Liver (tissue), 9 donors: ENCODE data around the gene CACNA1D. TPM values are rescaled to one million over a fixed set of nuclear protein-coding genes. Genes with fewer than 3 reads are reported as not detected.

Experiments used
- DNase-seq: peaks from one replicate; pipeline ENCODE4 v3.0.0-alpha.2; 2017; ENCODE audit warnings: low spot score
- H3K27ac ChIP-seq, 2 donors: one replicate each; pipeline ENCODE4 v1.7.0; 2013; ENCODE audit warnings: inconsistent platforms in 2 of 2, low read length in 2 of 2, control low read depth in 1 of 2, low read depth in 1 of 2, mild to moderate bottlenecking in 1 of 2
- H3K27me3 ChIP-seq, 4 donors: one replicate each; pipeline versions ENCODE4 v1.6.1 to v1.7.0; 2013; ENCODE audit warnings: low read length in 3 of 4, inconsistent platforms in 1 of 4, mild to moderate bottlenecking in 1 of 4, moderate library complexity in 1 of 4; ENCODE audit not compliant: control insufficient read depth in 4 of 4, insufficient read depth in 4 of 4
- H3K36me3 ChIP-seq, 4 donors: one replicate each; pipeline versions ENCODE4 v1.6.1 to v1.7.0; 2013; ENCODE audit warnings: low read length in 3 of 4, mild to moderate bottlenecking in 3 of 4, low read depth in 1 of 4, moderate library complexity in 1 of 4; ENCODE audit not compliant: control insufficient read depth in 4 of 4, insufficient read depth in 3 of 4
- H3K4me1 ChIP-seq, 4 donors: one replicate each; pipeline versions ENCODE4 v1.6.1 to v1.7.0; 2013; ENCODE audit warnings: low read length in 3 of 4, mild to moderate bottlenecking in 3 of 4, moderate library complexity in 1 of 4; ENCODE audit not compliant: control insufficient read depth in 4 of 4, insufficient read depth in 4 of 4
- H3K4me3 ChIP-seq, 3 donors: one replicate each; pipeline versions ENCODE4 v1.6.1 to v1.7.0; 2013; ENCODE audit warnings: low read length in 3 of 3, control low read depth in 1 of 3, low read depth in 1 of 3, mild to moderate bottlenecking in 1 of 3
- H3K9ac ChIP-seq, 2 donors: one replicate each; pipeline ENCODE4 v1.7.0; 2013; ENCODE audit warnings: low read length in 2 of 2, mild to moderate bottlenecking in 2 of 2, moderate library complexity in 2 of 2, control low read depth in 1 of 2, low read depth in 1 of 2
- H3K9me3 ChIP-seq, 4 donors: one replicate each; pipeline versions ENCODE4 v1.6.1 to v1.7.0; 2013; ENCODE audit warnings: low read length in 3 of 4; ENCODE audit not compliant: control insufficient read depth in 4 of 4
- ATF3 ChIP-seq: IDR thresholded peaks from 2 replicates; pipeline ENCODE4 v1.6.1; 2016; ENCODE audit warnings: antibody characterized with exemption
- CTCF ChIP-seq: fragments of 150-350 bp; IDR thresholded peaks from 2 replicates; pipeline ENCODE4 v1.5.1; 2017; ENCODE audit warnings: improper control_type of control experiment, low read depth, low read length; ENCODE audit not compliant: missing input control
- EGR1 ChIP-seq, 2 donors: IDR thresholded peaks; 2 replicates each; pipeline ENCODE4 v1.6.1; 2016 to 2018; ENCODE audit warnings: antibody characterized with exemption in 2 of 2, low read depth in 2 of 2
- FOXA2 ChIP-seq: IDR thresholded peaks from 2 replicates; pipeline ENCODE4 v1.6.1; 2016; ENCODE audit warnings: antibody characterized with exemption
- HNF4G ChIP-seq: IDR thresholded peaks from 2 replicates; pipeline ENCODE4 v1.6.1; 2016; ENCODE audit warnings: antibody characterized with exemption
- JUND ChIP-seq, 2 donors: IDR thresholded peaks; 2 replicates each; pipeline ENCODE4 v1.6.1; 2016; ENCODE audit warnings: antibody characterized with exemption in 2 of 2
- RAD21 ChIP-seq, 2 donors: IDR thresholded peaks; 2 replicates each; pipeline ENCODE4 v1.6.1; 2016; ENCODE audit warnings: antibody characterized with exemption in 2 of 2, mild to moderate bottlenecking in 2 of 2
- REST ChIP-seq: IDR thresholded peaks from 2 replicates; pipeline ENCODE4 v1.6.1; 2016; ENCODE audit warnings: antibody characterized with exemption, mild to moderate bottlenecking
- RXRA ChIP-seq, 2 donors: IDR thresholded peaks; 2 replicates each; pipeline ENCODE4 v1.6.1; 2017 to 2018; ENCODE audit warnings: antibody characterized with exemption in 2 of 2, mild to moderate bottlenecking in 1 of 2
- SP1 ChIP-seq: IDR thresholded peaks from 2 replicates; pipeline ENCODE4 v1.6.1; 2018; ENCODE audit warnings: antibody characterized with exemption, mild to moderate bottlenecking
- TAF1 ChIP-seq: conservative IDR thresholded peaks from 2 replicates; pipeline ENCODE4 v1.6.1; 2016; ENCODE audit warnings: antibody characterized with exemption, mild to moderate bottlenecking
- YY1 ChIP-seq: IDR thresholded peaks from 2 replicates; pipeline ENCODE4 v1.6.1; 2016; ENCODE audit warnings: antibody characterized with exemption, mild to moderate bottlenecking
- ZBTB33 ChIP-seq: IDR thresholded peaks from 2 replicates; pipeline ENCODE4 v1.6.1; 2016; ENCODE audit warnings: antibody characterized with exemption
- WGBS: extraction: QIAGEN DNeasy Blood & Tissue Kit; methylation state at CpG from one replicate; pipeline ENCODE4 v1.1.7; 2013; 5-methylcytosine and 5-hydroxymethylcytosine counted together
- polyA plus RNA-seq, 2 donors: library from polyadenylated mRNA; stranded (reverse) in 1 of 2; unstranded in 1 of 2; fragments of 200-250 nt in 1 of 2; fragments of >200 nt in 1 of 2; fragmentation: Nextera tagmentation in 1 of 2; extraction: Ambion mirVana in 1 of 2; gene quantifications; one replicate each; pipeline versions ENCODE4 v1.2.1 to v1.2.3, GENCODE V29; 2013 to 2015
- total RNA-seq, 2 donors: library from RNA; depleted of rRNA; stranded (reverse); fragments of >200 nt; gene quantifications; one replicate each; pipeline ENCODE4 v1.2.3, GENCODE V29; 2014
- donor health status: healthy.
- donor health status: healthy.
- donor health status: healthy.
- donor health status: healthy.
- donor health status: healthy.

The CACNA1D gene
- total and polyA plus RNA-seq, 4 donors, result 1.8 to 18.9 (median 3.4) TPM

- TF ChIP-seq EGR1 (IDR thresholded peaks at IDR 0.05; ENCODE audit: low read depth in 2 of 2), result no peak
These were observed 339.3 kb downstream of the CACNA1D start (continued) for GRCh38 chr3:53833700-53834099.

GRCh38 chr3:53834429-53835095 is 340.2 kb downstream of the CACNA1D start:
- no peak overlapping the region for H3K9ac ChIP-seq
- H3K27ac ChIP-seq, result no peak overlapping the region
- no peak for DNase-seq
- H3K27me3 ChIP-seq, result no peaks in the 10 kb centered on the region
- peaks cover 4 to 34% (median 12%) of the 10 kb centered on the region in 4 donors for H3K36me3 ChIP-seq
- 94% methylated on average over 6 of the region's 6 CpGs for WGBS
- no peak overlapping the region for H3K4me3 ChIP-seq
- TF ChIP-seq ATF3 (no peak), EGR1 (IDR thresholded peaks at IDR 0.05; ENCODE audit: low read depth in 2 of 2) (no peak), TAF1 (no peak), SP1 (no peak), HNF4G (no peak), CTCF (no peak), JUND (IDR thresholded peaks at IDR 0.05) (no peak), YY1 (no peak), REST (no peak), RAD21 (IDR thresholded peaks at IDR 0.05) (no peak), FOXA2 (no peak)
- H3K4me1 ChIP-seq, result peaks cover 0 to 24% (median 2%) of the 10 kb centered on the region in 4 donors
- no peaks in the 10 kb centered on the region for H3K9me3 ChIP-seq

- H3K27ac ChIP-seq, result no peak overlapping the region
- no peak overlapping the region for H3K4me3 ChIP-seq
- TF ChIP-seq RXRA (IDR thresholded peaks at IDR 0.05), result peak in 1 of 2 donors; percentile 25
- TF ChIP-seq ZBTB33, result no peak
- 72% methylated on average over 1 of the region's 1 CpG for WGBS
- peaks cover 0 to 24% (median 2%) of the 10 kb centered on the region in 4 donors for H3K4me1 ChIP-seq
- DNase-seq, result no peak
- H3K9me3 ChIP-seq, result no peaks in the 10 kb centered on the region
- no peak overlapping the region for H3K9ac ChIP-seq
- H3K27me3 ChIP-seq, result no peaks in the 10 kb centered on the region
- H3K36me3 ChIP-seq, result peaks cover 4 to 36% (median 12%) of the 10 kb centered on the region in 4 donors
These were observed 340.8 kb downstream of the CACNA1D start for GRCh38 chr3:53835257-53835656.
